Stimulated activated effector memory CD8-positive, alpha-beta T cell treated with anti-CD3 and anti-CD28 coated beads, Interleukin-12 subunit alpha, Interleukin-12 subunit beta, amount 100 ng/mL, for 72 hours (primary cell): Measurements from ENCODE around the gene PRG3.

ENCODE experiments used
- ATAC-seq: fragments of 150-1000 bp; cut with Tn5 transposase; 2 replicates; pipeline ENCODE4 v1.10.0; 2021
- DNase-seq, 2 donors: peaks; one replicate each; pipeline ENCODE4 v3.0.0; 2021 to 2022; ENCODE audit warnings: low spot score in 2 of 2
- H3K27ac Mint-ChIP-seq: one replicate; pipeline ENCODE4 v1.8.0; 2022; ENCODE audit warnings: mild to moderate bottlenecking, mixed read lengths
- H3K36me3 Mint-ChIP-seq: one replicate; pipeline ENCODE4 v1.8.0; 2022; ENCODE audit warnings: mild to moderate bottlenecking, mixed read lengths
- H3K4me1 Mint-ChIP-seq: one replicate; pipeline ENCODE4 v1.8.0; 2022; ENCODE audit warnings: mixed read lengths
- H3K4me3 Mint-ChIP-seq: one replicate; pipeline ENCODE4 v1.8.0; 2022; ENCODE audit warnings: mild to moderate bottlenecking, mixed read lengths
- H3K9me3 Mint-ChIP-seq: one replicate; pipeline ENCODE4 v1.8.0; 2022; ENCODE audit warnings: mixed read lengths

The PRG3 gene

DNA sequence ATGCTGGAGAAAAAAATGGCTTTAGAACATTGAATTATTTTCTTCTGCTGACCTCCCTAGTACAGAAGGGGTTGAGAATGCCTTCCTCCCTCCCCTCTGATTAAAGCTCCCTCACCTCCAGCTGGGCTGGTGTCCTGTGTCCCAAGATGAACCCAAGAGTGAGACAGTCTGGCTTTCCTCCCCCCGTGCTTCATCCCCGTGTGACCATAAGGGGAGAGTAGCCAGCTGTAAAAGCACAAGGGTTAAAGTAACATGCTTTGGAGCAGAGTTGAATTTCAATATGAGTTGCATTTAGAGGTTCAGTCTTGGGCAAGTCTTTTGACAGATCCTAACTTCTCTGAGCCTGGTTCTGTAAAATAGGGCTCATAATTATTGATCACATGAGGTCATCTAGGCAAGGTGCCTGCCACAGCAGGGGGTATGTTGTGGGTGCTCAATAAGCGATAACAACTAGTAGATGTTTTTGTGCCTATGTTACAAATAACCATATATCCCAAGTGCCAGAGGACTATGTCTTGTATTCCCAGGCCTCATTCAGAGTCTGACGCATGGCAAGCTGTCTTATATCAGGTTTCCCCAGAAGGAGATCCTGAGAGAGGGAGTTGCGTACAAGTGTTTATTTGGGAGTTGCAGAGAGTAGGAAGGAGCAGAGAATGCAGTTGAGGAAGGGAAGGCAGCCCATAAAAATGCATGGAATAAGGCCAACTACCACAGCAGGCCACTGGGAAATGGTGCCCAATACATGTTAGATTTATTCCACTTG is 5.4 kb upstream of the PRG3 start:
- H3K4me3 Mint-ChIP-seq: no peak overlapping the region
- no peak overlapping the region for H3K27ac Mint-ChIP-seq
- H3K9me3 Mint-ChIP-seq: no peaks in the 10 kb centered on the region
- DNase-seq (no peak), ATAC-seq (no peak)
- H3K4me1 Mint-ChIP-seq: no peaks in the 10 kb centered on the region
- no peaks in the 10 kb centered on the region for H3K36me3 Mint-ChIP-seq

DNA sequence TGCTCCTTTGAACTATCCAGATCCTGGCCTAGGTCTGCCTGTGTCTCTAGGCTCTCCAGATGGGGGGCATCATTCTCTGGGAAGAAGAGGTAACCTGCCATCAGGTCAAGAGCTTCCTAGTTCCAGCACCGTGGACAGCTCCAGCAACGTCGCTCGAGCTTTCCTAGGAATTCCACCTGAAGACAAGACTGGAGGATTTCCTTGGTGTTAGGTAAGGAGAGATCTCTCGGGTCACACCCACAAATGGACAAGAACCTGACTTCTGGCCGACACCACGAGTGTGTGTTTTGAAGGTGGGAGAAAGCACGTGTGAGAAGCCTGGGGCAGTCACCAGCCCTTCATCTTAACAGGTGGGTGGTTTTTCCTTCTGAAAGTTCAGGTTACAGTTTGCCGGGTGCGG is 1.2 kb downstream of the PRG3 start:
- H3K4me1 Mint-ChIP-seq: no peaks in the 10 kb centered on the region
- DNase-seq (no peak), ATAC-seq (no peak)
- no peaks in the 10 kb centered on the region for H3K9me3 Mint-ChIP-seq
- H3K4me3 Mint-ChIP-seq: no peak overlapping the region
- H3K27ac Mint-ChIP-seq: no peak overlapping the region
- H3K36me3 Mint-ChIP-seq: no peaks in the 10 kb centered on the region

DNA sequence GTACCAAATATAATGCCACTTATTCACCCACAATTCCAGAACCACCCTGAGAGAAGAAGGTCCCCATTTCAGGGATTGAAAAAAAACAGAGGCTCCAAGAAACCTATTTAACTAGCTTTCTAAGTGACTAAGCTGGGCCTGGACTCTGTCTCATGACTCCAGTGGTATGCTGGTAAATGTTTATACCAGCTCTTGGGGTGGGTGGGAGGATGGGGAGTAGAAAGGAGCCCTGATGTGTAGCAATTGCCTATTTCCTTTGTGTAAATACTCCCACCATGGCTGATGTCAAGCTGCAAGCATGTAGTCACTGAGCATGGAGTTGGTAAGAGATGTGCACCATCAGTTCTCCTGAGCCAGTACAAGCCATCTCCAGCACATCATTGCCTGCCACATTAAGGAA is 2.8 kb downstream of the PRG3 start:
- no peaks in the 10 kb centered on the region for H3K9me3 Mint-ChIP-seq
- H3K27ac Mint-ChIP-seq: no peak overlapping the region
- ATAC-seq (no peak), DNase-seq (no peak)
- no peak overlapping the region for H3K4me3 Mint-ChIP-seq
- no peaks in the 10 kb centered on the region for H3K36me3 Mint-ChIP-seq
- no peaks in the 10 kb centered on the region for H3K4me1 Mint-ChIP-seq

DNA sequence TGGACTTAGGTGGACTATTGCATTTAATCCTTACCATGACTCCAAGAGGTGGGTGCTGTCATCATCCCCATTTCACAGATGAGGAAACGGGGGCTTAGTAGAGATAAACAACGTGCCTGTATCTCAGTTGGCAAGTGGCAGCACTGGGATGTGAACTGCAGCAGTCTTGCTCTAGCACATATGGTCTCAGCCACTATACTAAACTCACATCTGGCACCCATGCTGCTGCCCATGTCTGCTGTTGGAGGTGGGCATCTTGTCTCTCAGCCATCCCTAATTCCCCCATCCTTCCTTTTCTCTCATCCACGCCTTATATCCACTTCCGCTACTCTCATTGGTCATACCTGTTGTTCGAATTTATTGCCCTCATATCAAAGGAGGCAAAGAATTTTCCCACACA is 3.8 kb downstream of the PRG3 start:
- DNase-seq (no peak), ATAC-seq (no peak)
- no peaks in the 10 kb centered on the region for H3K9me3 Mint-ChIP-seq
- no peak overlapping the region for H3K27ac Mint-ChIP-seq
- no peaks in the 10 kb centered on the region for H3K4me1 Mint-ChIP-seq
- no peak overlapping the region for H3K4me3 Mint-ChIP-seq
- H3K36me3 Mint-ChIP-seq: no peaks in the 10 kb centered on the region

DNA sequence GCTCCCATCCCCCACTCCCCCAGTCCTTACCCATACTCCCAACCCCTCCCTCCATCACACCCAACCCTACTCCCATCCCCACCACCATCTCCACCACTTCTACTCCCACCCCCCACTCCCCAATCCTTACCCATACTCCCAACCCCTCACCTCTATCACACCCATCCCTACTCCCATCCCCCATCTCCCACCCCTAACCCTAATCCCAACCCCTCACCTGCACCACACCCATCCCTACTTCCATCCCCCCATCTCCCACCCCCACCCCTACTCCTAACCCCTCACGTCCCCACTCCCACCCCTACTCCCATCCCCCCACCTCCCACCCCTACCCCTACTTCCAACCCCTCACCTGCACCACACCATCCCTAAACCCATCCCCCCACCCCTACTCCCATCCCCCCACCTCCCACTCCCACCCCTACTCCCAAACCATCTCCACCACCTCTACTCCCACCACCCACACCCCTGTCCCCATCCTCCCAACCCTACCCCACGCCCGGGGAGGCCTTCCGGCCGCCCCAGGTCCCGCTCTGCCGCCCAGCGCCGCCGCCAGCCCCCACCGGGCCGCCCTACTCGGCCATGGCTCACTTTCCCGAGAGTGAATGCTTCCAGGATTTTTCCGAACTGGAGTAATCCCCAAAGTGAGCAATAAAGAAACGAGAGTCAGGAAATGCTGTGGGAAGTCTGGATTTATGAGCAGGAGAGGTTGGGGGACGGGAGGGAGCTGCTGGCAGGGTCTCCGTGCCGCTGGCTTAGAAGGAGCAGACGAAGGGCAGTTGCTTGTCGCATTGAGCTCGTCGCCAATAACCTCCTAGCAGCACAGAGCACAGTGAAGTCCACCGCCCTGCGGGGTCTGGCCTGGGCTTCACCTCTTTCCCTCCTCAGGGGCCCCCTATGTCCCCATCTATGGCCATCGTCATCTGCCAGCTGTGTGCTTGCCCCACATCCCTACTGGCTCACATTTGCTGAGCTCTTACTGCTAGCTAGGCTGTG is 4.6 kb downstream of the PRG3 start:
- H3K9me3 Mint-ChIP-seq: no peaks in the 10 kb centered on the region
- H3K4me3 Mint-ChIP-seq: no peak overlapping the region
- DNase-seq: no peak
- no peaks in the 10 kb centered on the region for H3K36me3 Mint-ChIP-seq
- no peaks in the 10 kb centered on the region for H3K4me1 Mint-ChIP-seq
- ATAC-seq: peak; percentile 31
- H3K27ac Mint-ChIP-seq: no peak overlapping the region

DNA sequence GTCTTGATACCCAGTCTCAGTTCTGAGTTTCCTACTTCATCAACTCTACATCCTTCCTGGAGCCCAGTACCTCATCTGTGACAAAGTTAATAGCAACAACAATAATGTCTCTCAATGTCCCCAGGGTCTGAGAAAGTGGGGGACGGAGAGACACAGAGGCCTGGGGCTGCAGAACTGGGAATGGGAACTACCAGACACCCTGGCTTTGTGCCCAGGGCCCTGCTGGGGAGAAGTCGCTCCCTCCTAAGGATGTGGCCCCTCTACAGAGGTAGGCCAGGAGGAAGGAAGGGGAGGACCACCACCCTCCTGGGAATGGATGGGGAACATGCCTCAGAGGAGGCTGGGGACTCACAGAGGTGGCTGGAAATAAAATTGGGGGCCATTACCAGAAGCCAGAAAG is 5.5 kb downstream of the PRG3 start:
- no peaks in the 10 kb centered on the region for H3K9me3 Mint-ChIP-seq

DNA sequence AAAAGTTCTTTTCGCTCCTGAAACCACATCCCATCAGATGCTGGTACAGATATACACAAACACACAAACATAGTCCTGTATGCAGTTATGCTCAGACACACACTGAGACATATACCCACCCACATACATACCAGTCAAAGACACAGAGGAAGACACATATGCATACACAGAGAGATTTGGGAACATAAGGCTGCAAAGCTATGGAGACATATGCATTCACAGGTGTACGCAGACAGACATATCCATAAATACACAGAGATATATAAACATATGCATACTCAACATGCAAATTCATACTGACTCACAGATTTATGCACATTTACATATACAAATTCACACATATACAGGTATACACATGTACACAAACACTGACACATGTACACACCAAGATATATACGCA is 6.0 kb downstream of the PRG3 start:
- no peaks in the 10 kb centered on the region for H3K36me3 Mint-ChIP-seq
- H3K4me3 Mint-ChIP-seq: no peak overlapping the region
- H3K4me1 Mint-ChIP-seq: no peaks in the 10 kb centered on the region
- H3K9me3 Mint-ChIP-seq: no peaks in the 10 kb centered on the region
- H3K27ac Mint-ChIP-seq: no peak overlapping the region
- DNase-seq (no peak), ATAC-seq (no peak)

More for the DNA sequence above, 5.5 kb downstream of the PRG3 start:
- no peak overlapping the region for H3K27ac Mint-ChIP-seq
- H3K4me1 Mint-ChIP-seq: no peaks in the 10 kb centered on the region
- ATAC-seq (no peak), DNase-seq (no peak)
- H3K4me3 Mint-ChIP-seq: no peak overlapping the region
- no peaks in the 10 kb centered on the region for H3K36me3 Mint-ChIP-seq

DNA sequence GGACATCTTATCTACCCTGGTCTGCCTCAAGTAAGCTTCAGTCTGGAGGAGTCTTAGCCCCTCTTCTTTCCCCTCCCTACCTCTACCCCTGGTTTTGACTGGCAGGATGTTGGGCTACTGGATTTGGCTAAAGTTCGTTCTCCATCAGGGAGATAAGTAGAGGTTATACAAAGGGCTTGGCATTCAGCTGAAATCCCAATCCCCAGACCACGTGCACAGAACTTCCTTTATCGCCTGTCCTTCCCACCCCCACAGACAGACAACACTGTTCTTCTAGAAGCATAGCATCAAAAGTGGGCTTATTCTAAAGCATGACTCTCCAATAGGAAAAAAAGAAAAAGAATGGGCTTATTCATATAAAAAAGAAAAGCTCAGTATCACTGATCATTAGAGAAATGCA is 7.8 kb downstream of the PRG3 start:
- H3K4me3 Mint-ChIP-seq: no peak overlapping the region
- H3K27ac Mint-ChIP-seq: no peak overlapping the region
- DNase-seq (no peak), ATAC-seq (no peak)
- H3K9me3 Mint-ChIP-seq: no peaks in the 10 kb centered on the region
- no peaks in the 10 kb centered on the region for H3K4me1 Mint-ChIP-seq
- H3K36me3 Mint-ChIP-seq: no peaks in the 10 kb centered on the region

DNA sequence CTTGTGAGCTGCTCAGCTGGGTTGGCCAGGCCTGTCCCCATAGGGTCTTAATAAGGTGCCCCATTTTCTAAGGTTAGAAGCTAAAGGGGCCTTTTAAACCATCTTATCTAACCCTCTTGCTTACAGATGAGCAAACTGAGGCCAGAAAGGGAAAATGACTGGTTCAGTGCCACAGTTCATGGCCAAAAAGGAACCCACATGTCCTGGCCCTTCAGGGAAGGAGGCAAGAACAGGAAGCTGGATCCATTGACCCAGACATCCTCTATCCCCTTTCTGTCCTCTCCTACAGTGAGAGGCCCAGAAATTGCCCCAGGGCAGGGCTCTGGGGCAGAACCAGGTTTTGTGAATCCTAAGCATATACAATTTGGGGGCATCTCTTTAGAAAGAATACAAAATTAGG is 10.0 kb downstream of the PRG3 start:
- no peaks in the 10 kb centered on the region for H3K36me3 Mint-ChIP-seq
- no peaks in the 10 kb centered on the region for H3K4me1 Mint-ChIP-seq
- no peaks in the 10 kb centered on the region for H3K9me3 Mint-ChIP-seq
- DNase-seq (no peak), ATAC-seq (no peak)
- H3K27ac Mint-ChIP-seq: peak overlapping the region; percentile 50
- H3K4me3 Mint-ChIP-seq: no peak overlapping the region

DNA sequence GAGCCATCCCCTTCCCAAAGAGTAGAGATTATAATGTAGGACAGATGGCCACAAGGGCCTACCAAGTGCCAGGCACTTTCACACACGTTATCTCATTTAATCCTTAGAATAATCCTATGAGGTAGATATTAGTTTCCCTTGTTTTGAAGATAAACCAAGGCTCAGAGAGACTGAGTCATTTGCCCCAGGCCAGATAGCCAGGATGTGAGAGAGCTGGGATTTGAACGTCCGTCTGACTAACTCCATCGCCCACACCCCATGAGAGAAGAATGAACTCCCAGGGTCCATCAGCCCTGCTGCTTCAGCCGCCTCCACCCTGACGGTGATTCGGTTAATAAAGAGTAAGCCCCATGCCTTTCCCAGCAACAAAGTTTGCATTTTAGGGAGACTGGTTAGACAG is 10.7 kb downstream of the PRG3 start:
- no peaks in the 10 kb centered on the region for H3K4me1 Mint-ChIP-seq
- no peak for ATAC-seq
- DNase-seq: no peak
- peak overlapping the region; percentile 50 for H3K27ac Mint-ChIP-seq
- H3K4me3 Mint-ChIP-seq: no peak overlapping the region
- no peaks in the 10 kb centered on the region for H3K9me3 Mint-ChIP-seq
- no peaks in the 10 kb centered on the region for H3K36me3 Mint-ChIP-seq

DNA sequence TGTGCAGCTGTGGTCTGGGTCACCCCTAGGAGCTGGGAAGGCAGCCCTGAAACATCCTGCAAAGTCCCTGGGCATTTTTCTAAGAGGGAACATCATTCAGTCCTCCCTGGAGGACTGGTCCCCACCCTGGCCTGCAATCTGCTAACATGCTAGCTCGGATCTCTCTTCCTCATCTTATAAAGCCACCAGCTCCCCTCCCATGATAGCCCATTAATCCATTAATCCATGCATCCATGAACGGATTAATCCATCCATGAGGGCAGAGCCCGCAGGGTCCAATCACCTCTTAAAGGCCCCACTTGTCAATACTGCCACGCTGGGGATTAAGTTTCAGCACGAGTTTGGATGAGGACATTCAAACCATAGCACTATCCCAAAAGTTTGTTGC is 12.1 kb downstream of the PRG3 start:
- no peak overlapping the region for H3K27ac Mint-ChIP-seq
- H3K4me1 Mint-ChIP-seq: no peaks in the 10 kb centered on the region
- no peak overlapping the region for H3K4me3 Mint-ChIP-seq

DNA sequence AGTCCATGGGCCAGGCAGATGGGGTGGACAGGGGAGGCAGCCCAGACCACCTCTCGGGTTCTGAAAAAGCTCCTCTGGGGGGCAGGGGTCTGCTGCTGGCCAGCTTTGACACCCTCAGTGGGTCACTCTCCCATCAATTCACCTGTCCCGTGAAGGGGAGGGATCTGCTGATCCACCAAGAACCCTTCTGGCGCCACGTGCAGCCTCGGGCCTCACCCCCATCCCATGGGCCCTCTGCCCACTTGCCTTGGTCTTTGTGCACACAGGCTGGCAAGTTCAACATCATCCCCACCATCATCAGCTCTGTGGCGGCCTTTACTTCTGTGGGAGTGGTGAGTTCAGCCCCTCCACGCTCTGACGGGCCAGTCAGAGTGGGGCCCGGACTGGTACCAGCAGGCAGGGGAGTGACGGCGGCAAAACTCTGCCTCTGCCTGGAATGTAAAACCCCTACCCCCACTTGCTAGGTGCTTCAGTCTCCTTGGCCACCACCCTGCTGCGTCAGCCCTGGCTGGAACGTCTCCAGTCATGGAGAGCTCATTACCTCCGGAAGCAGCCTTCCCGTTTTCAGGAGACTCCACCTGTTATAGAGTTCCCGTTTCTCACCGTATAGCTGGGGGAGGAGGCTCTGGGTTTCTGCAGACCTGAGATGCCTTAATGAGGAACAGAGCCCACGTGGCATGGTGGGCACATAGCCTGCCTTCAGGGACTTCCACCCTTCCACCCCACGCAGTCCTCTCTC is 12.7 kb downstream of the PRG3 start:
- no peaks in the 10 kb centered on the region for H3K36me3 Mint-ChIP-seq
- H3K27ac Mint-ChIP-seq: no peak overlapping the region
- H3K9me3 Mint-ChIP-seq: no peaks in the 10 kb centered on the region
- ATAC-seq (no peak), DNase-seq (no peak)
- H3K4me1 Mint-ChIP-seq: no peaks in the 10 kb centered on the region
- no peak overlapping the region for H3K4me3 Mint-ChIP-seq

More for the DNA sequence above, 12.1 kb downstream of the PRG3 start:
- DNase-seq (no peak), ATAC-seq (no peak)
- no peaks in the 10 kb centered on the region for H3K36me3 Mint-ChIP-seq
- H3K9me3 Mint-ChIP-seq: no peaks in the 10 kb centered on the region

DNA sequence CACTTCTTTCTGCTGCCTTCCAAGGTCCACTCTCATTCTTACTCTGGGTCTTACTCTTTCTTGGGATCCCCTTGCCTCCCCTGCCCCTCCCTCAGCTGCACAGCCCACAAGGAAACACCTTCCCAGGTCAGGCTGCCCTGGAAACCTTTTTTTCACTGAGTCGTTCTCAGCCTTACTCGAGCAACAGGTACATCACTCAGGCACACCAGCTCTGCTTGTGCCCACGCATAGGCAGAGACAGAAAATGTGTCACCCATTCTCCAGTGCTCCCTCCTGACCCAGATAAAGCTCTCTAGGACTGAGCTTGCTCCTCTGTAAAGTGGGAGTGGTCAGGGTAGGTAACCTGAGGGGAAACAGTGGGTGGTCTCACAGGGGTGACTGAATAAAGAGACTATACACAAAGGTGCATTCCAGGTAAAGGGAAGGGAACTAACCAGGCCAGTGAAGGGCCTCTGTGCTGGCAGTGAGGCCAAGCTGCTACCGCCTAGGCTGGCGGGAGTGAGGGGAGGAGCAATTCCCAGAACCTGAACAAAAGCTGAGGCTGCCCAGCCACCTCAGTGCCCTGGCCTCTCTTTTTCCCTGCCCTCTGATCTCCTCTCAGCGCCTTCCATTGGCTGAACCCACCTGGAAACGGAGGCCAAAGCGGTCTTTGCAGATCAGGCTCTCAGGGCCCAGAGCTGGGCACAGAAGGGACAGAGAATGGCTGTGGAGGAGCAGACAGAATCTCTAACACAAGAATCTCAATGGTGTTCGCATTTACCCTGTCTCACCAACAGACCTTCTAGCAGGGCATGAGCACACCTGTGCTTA is 15.9 kb downstream of the PRG3 start:
- ATAC-seq: no peak
- no peak for DNase-seq
- H3K4me3 Mint-ChIP-seq: no peak overlapping the region
- no peaks in the 10 kb centered on the region for H3K9me3 Mint-ChIP-seq
- no peaks in the 10 kb centered on the region for H3K36me3 Mint-ChIP-seq
- H3K27ac Mint-ChIP-seq: no peak overlapping the region
- H3K4me1 Mint-ChIP-seq: no peaks in the 10 kb centered on the region

DNA sequence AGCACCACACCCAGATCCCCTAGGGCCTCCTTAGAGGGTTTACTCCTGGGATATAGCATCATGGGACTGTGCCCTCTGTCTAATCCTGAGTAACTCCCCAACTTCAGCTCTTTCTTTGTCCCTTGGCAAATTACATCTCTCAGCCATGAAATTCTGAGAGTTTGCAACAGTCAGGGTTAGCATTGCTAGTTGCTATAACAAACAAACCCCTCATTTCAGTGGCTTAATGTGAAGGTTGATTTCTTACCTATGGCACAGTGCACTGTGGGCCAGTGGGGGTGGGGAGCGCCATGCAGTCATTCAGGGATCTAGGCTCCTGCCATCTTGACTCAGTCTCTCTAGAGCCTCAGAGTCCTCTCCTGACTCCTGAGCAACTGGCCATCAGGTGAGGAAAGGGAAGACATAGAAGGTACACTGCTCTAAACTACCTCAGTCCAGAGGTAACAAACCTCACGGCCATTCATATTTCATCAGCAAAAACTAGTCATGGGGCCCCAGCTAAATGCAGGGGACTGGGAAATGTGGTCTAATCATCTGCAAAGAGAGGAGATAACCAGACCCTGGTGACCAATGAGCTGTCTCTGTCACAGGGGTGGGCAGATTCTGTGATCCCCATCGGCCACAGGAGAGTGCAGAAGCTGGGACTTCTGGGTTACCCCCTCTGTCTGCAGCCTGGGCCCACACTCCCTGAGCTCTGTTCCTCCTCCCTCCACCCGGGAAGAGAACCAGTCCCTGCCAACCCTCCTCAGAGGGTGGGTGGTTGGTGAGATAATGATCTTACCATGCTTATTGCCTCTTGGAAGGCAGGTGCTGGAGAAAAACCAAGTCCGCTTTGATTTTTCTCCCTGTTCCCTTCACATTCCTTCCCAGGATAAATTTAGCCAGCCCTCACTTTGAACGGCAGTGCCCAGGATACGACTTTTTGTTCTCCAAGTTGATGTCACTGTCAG is 17.5 kb downstream of the PRG3 start:
- H3K9me3 Mint-ChIP-seq: no peaks in the 10 kb centered on the region
- ATAC-seq (no peak), DNase-seq (no peak)
- H3K36me3 Mint-ChIP-seq: no peaks in the 10 kb centered on the region
- no peaks in the 10 kb centered on the region for H3K4me1 Mint-ChIP-seq
- H3K4me3 Mint-ChIP-seq: no peak overlapping the region
- no peak overlapping the region for H3K27ac Mint-ChIP-seq
